Upper lobe of left lung (tissue), 4 donors: ENCODE data around the gene SCO2.

Experiments used
- EP300 ChIP-seq, 4 donors: sonication (generic); formaldehyde crosslinking; IDR thresholded peaks; one replicate each; pipeline ENCODE4 v1.5.1; 2017; ENCODE audit warnings: antibody characterized with exemption in 4 of 4, control low read depth in 2 of 4
- POLR2A ChIP-seq, 4 donors: fragments of 450-650 bp; IDR thresholded peaks; one replicate each; pipeline ENCODE4 v1.5.1; 2016 to 2017; ENCODE audit warnings: antibody characterized with exemption in 4 of 4, mild to moderate bottlenecking in 2 of 4
- POLR2AphosphoS5 ChIP-seq, 2 donors: sonication (generic); formaldehyde crosslinking; IDR thresholded peaks; one replicate each; pipeline ENCODE4 v1.5.1; 2017; ENCODE audit warnings: antibody characterized with exemption in 2 of 2
- TF ChIP-seq, protein P1 (sequence below), 6 experiments: fragments of 450-650 bp in 4 of 6; fragments of 200-600 bp in 2 of 6; sonication (generic) in 2 of 6; IDR thresholded peaks; one replicate each; pipeline ENCODE4 v1.5.1; 2016 to 2019; ENCODE audit warnings: antibody characterized with exemption in 6 of 6

DNA sequence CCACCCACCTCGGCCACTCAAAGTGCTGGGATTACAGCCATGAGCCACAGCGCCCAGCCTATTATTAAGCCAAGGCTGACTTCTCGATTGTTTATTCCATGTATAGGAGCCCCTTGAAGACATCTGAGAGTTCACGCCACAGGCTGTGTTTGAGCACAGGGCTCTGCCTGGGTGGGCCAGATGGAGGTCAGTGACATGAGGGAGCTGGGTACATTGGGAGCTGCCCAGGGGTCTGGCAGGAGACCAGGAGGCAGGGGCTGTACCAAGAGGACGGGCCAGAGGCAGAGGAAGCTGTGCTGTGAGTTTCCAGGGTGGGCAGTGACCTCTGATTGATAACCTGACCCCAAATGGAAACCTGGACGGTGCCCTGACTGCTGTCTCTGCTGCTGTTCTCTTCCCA, 23.3 kb downstream of the SCO2 start:
- TF ChIP-seq, protein P1, sequence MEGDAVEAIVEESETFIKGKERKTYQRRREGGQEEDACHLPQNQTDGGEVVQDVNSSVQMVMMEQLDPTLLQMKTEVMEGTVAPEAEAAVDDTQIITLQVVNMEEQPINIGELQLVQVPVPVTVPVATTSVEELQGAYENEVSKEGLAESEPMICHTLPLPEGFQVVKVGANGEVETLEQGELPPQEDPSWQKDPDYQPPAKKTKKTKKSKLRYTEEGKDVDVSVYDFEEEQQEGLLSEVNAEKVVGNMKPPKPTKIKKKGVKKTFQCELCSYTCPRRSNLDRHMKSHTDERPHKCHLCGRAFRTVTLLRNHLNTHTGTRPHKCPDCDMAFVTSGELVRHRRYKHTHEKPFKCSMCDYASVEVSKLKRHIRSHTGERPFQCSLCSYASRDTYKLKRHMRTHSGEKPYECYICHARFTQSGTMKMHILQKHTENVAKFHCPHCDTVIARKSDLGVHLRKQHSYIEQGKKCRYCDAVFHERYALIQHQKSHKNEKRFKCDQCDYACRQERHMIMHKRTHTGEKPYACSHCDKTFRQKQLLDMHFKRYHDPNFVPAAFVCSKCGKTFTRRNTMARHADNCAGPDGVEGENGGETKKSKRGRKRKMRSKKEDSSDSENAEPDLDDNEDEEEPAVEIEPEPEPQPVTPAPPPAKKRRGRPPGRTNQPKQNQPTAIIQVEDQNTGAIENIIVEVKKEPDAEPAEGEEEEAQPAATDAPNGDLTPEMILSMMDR (IDR thresholded peaks at IDR 0.05) = no peak
- TF ChIP-seq POLR2AphosphoS5 (IDR thresholded peaks at IDR 0.05) (no peak), EP300 (IDR thresholded peaks at IDR 0.05) (no peak), POLR2A (IDR thresholded peaks at IDR 0.05) (no peak)
